Left lung (tissue), 10 donors: ENCODE results near the gene ERGIC2. TPM values are rescaled to one million over a fixed set of nuclear protein-coding genes. Genes with fewer than 3 reads are reported as not detected.
"Not testable (repeated sequence)": the region's sequence is repeated elsewhere in the genome, so short reads cannot be mapped to it uniquely, and the experiment has no call there.

Source experiments
- ATAC-seq: fragments of 200-7000 bp; cut with Tn5 transposase; one replicate; pipeline ENCODE4 v1.9.1; 2020; ENCODE audit warnings: moderate library complexity
- DNase-seq, 4 donors: peaks; one replicate each; pipeline ENCODE4 v3.0.0-alpha.2; 2013 to 2020
- H3K27ac ChIP-seq, 2 donors: fragments of 200-600 bp; sonication (generic) in 1 of 2; one replicate each; pipeline versions ENCODE4 v1.5.0 to v1.8.0; 2020 to 2021
- H3K27me3 ChIP-seq, 2 donors: fragments of 200-600 bp; sonication (generic) in 1 of 2; one replicate each; pipeline versions ENCODE4 v1.5.0 to v1.8.0; 2020 to 2021
- H3K36me3 ChIP-seq, 2 donors: fragments of 200-600 bp; sonication (generic) in 1 of 2; one replicate each; pipeline versions ENCODE4 v1.5.0 to v1.8.0; 2020 to 2021
- H3K4me1 ChIP-seq, 2 donors: fragments of 200-600 bp; one replicate each; pipeline ENCODE4 v1.8.0; 2021
- H3K4me3 ChIP-seq, 2 donors: fragments of 200-600 bp; sonication (generic) in 1 of 2; one replicate each; pipeline versions ENCODE4 v1.5.0 to v1.8.0; 2020 to 2021; ENCODE audit warnings: mild to moderate bottlenecking in 1 of 2
- H3K9me3 ChIP-seq, 2 donors: fragments of 200-600 bp; sonication (generic) in 1 of 2; one replicate each; pipeline versions ENCODE4 v1.5.0 to v1.8.0; 2020 to 2021
- CTCF ChIP-seq, 2 donors: fragments of 200-600 bp; sonication (generic) in 1 of 2; IDR thresholded peaks; one replicate each; pipeline versions ENCODE4 v1.5.0 to v1.8.0; 2021; ENCODE audit warnings: antibody characterized with exemption in 2 of 2
- intact Hi-C, 2 donors: fragments of 100-400 bp; cut with DNase I; formaldehyde crosslinking; loops; one replicate each; pipeline versions ENCODE4 v1.11.2 to v1.14.2; 2022
- polyA plus RNA-seq, 6 donors: library from polyadenylated mRNA; unstranded; fragments of 120-200 nt; gene quantifications; one replicate each; pipeline ENCODE4 v1.2.1, GENCODE V29; 2013; ENCODE audit not compliant: insufficient read length in 6 of 6
- total RNA-seq, 2 donors: library from RNA; stranded (reverse); fragmentation: NEBNext Ultra II Directional; extraction: Animal tissue kit (Norgen Biotek cat#: 25700); gene quantifications; one replicate each; pipeline ENCODE4 v1.2.1, GENCODE V29; 2021
- donor health status: DM: no; HTN: yes; CAD: no.
- donor health status: DM: no; HTN: no; CAD: no.

Gene ERGIC2
- total and polyA plus RNA-seq, 8 donors, result 78.5 to 95.1 (median 84.4) TPM

GRCh38 chr12:29306266-29306665, 74.7 kb downstream of the ERGIC2 start:
- no peaks in the 10 kb centered on the region for H3K4me1 ChIP-seq
- no peak overlapping the region for H3K4me3 ChIP-seq
- no peak for DNase-seq
- intact Hi-C loops, result no loop called here
- no peak for TF ChIP-seq CTCF (IDR thresholded peaks at IDR 0.05)
- no peaks in the 10 kb centered on the region for H3K27me3 ChIP-seq
- no peak for ATAC-seq
- H3K36me3 ChIP-seq, result peaks cover 0 to 14% of the 10 kb centered on the region in 2 donors
- H3K27ac ChIP-seq, result no peak overlapping the region
- no peaks in the 10 kb centered on the region for H3K9me3 ChIP-seq

DNA sequence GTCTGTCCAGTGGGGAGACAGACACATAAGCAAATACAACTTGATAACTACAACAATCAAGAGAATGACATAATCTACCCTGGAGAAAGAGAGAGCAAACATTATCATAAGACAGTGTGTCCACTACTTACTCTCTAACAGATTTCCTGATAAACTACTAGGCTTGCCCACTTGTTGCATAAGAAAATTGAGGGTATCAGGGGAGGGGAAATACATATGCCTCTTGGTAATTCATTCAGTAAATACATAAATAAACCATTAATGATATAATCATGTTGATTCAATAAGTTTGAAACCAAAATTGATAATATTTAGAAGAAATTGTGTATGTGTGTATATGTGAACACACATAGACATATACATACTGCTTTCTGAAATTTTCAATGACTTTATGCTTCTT, 76.6 kb downstream of the ERGIC2 start:
- Histone ChIP-seq H3K4me1 (no peaks in the 10 kb centered on the region), H3K27me3 (no peaks in the 10 kb centered on the region), H3K4me3 (no peak overlapping the region), H3K36me3 (peaks cover 0 to 10% of the 10 kb centered on the region in 2 donors), H3K27ac (no peak overlapping the region), H3K9me3 (no peaks in the 10 kb centered on the region)
- ATAC-seq, result no peak
- intact Hi-C loops, result no loop called here
- no peak for TF ChIP-seq CTCF (IDR thresholded peaks at IDR 0.05)
- no peak for DNase-seq

DNA sequence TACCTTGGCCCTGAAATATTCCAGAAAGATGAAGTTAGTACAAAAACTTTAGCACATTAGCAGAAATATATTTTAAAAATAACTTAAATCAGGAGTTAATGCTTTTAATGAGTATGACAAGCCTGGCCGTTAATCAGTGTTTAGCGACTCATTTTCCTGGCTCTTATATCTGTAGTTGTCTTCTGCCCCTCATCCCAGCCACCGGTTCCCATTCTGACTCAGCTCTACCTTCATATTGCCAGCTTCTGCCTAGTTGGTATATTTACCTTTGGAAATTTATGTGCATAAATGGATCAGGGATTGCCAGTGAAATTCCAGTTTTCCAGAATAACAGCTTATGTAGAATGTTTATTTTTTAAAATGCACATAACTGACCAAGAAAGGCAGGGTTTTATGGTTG, 79.9 kb downstream of the ERGIC2 start:
- H3K4me3 ChIP-seq, result no peak overlapping the region
- no peak overlapping the region for H3K27ac ChIP-seq
- no peaks in the 10 kb centered on the region for H3K27me3 ChIP-seq
- TF ChIP-seq CTCF (IDR thresholded peaks at IDR 0.05), result no peak
- H3K9me3 ChIP-seq, result no peaks in the 10 kb centered on the region
- no peaks in the 10 kb centered on the region for H3K36me3 ChIP-seq
- DNase-seq (no peak), ATAC-seq (no peak)
- intact Hi-C loops, result no loop called here
- no peaks in the 10 kb centered on the region for H3K4me1 ChIP-seq

DNA sequence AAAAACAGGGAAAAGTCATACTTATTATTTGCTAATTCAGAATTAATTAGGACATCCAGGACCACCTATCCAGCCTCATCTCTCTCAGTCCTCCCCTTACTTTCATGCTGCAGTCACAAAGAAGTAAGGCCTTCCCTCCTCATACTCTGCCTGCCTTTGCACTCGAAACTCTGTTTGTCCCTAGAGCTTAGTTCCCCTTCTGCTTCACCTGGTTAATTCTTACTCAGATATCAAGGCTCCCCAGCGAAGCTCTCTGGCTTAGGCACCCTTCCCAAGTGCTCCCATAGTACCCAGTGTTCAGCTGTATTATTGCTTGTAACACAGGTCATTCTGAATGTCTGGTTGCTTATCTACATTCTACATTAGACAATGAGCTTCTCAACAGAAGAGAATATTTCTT, 81.3 kb downstream of the ERGIC2 start:
- Histone ChIP-seq H3K4me3 (no peak overlapping the region), H3K27ac (no peak overlapping the region), H3K27me3 (no peaks in the 10 kb centered on the region), H3K36me3 (no peaks in the 10 kb centered on the region), H3K9me3 (no peaks in the 10 kb centered on the region), H3K4me1 (no peaks in the 10 kb centered on the region)
- ATAC-seq, result no peak
- intact Hi-C loops, result no loop called here
- no peak for TF ChIP-seq CTCF (IDR thresholded peaks at IDR 0.05)
- no peak for DNase-seq

- DNase-seq, result no peak
- Histone ChIP-seq H3K27me3 (no peaks in the 10 kb centered on the region), H3K36me3 (no peaks in the 10 kb centered on the region), H3K27ac (no peak overlapping the region), H3K4me3 (no peak overlapping the region), H3K4me1 (no peaks in the 10 kb centered on the region), H3K9me3 (no peaks in the 10 kb centered on the region)
- intact Hi-C loops, result no loop called here
- TF ChIP-seq CTCF (IDR thresholded peaks at IDR 0.05), result no peak
- ATAC-seq, result no peak
Measured at GRCh38 chr12:29291226-29291625, 89.7 kb downstream of the ERGIC2 start.

DNA sequence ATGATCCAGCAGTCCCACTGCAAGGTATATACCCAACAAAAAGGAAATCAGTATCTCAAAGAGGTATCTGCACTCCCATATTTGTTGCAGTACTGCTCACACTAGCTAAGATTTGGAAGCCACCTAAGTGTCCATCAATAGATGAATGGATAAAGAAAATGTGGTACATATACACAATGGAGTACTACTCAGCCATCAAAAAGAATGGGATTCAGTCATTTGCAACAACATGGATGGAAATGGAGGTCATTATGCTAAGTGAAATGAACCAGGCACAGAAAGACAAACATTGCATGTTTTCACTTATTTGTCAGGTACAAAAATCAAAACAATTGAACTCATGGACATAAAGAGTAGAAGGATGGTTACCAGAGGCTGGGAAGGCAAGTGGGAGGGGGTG, 90.5 kb downstream of the ERGIC2 start:
- H3K4me3 ChIP-seq, H3K36me3 ChIP-seq, H3K27me3 ChIP-seq, intact Hi-C loops, ATAC-seq, DNase-seq, H3K27ac ChIP-seq, H3K4me1 ChIP-seq, H3K9me3 ChIP-seq: not testable (repeated sequence)
